Right cardiac atrium (tissue), 5 donors: ENCODE measurements around the gene FOXF2. TPM values are rescaled to one million over a fixed set of nuclear protein-coding genes. Genes with fewer than 3 reads are reported as not detected.

Experiments
- ATAC-seq, 2 donors: fragments of 200-7000 bp; cut with Tn5 transposase; one replicate each; pipeline versions ENCODE4 v1.8.0 to v1.9.1; 2020; ENCODE audit warnings: moderate library complexity in 2 of 2, mild to moderate bottlenecking in 1 of 2
- DNase-seq, 3 donors: peaks; one replicate each; pipeline ENCODE4 v3.0.0-alpha.2; 2020
- H3K27ac ChIP-seq: one replicate; pipeline ENCODE4 v1.5.1; 2013; ENCODE audit warnings: mild to moderate bottlenecking, low read length, control low read depth, moderate library complexity
- H3K27me3 ChIP-seq: one replicate; pipeline ENCODE4 v1.6.1; 2013; ENCODE audit not compliant: control insufficient read depth, insufficient read depth
- H3K4me1 ChIP-seq: one replicate; pipeline ENCODE4 v1.6.1; 2013; ENCODE audit warnings: low read length; ENCODE audit not compliant: control insufficient read depth, insufficient read depth
- H3K4me3 ChIP-seq: one replicate; pipeline ENCODE4 v1.5.1; 2013; ENCODE audit warnings: low read length, control low read depth
- H3K9me3 ChIP-seq: one replicate; pipeline ENCODE4 v1.6.1; 2013; ENCODE audit warnings: low read length; ENCODE audit not compliant: control insufficient read depth
- WGBS: extraction: QIAGEN DNeasy Blood & Tissue Kit; methylation state at CpG from one replicate; pipeline ENCODE4 v1.1.7; 2013; 5-methylcytosine and 5-hydroxymethylcytosine counted together
- intact Hi-C, 4 donors: fragments of 100-400 bp; cut with DNase I; formaldehyde crosslinking; loops; one replicate each; pipeline versions ENCODE4 v1.11.0 to v1.14.0; 2022 to 2023
- polyA plus RNA-seq: library from polyadenylated mRNA; stranded (reverse); fragments of 200-250 nt; gene quantifications from one replicate; pipeline ENCODE4 v1.2.3, GENCODE V29; 2013
- total RNA-seq, 4 donors: library from RNA; stranded (reverse); fragmentation: NEBNext Ultra II Directional; extraction: Animal tissue kit (Norgen Biotek cat#: 25700); gene quantifications; one replicate each; pipeline ENCODE4 v1.2.1, GENCODE V29; 2021
- donor health status: healthy with polysubstance abuse.
- donor health status: DM: no; HTN: yes; CAD: no.
- donor health status: DM: no; HTN: no; CAD: no.
- donor health status: DM: no; HTN: yes; CAD: no; lungs with severe emphysema.
- donor health status: DM: yes; HTN: yes; CAD: no.

The FOXF2 gene
- total and polyA plus RNA-seq, 5 donors, result 0.31 to 0.78 (median 0.48) TPM; not detected in 1

GRCh38 chr6:1392813-1393640, 3.7 kb downstream of the FOXF2 start:
- no peaks in the 10 kb centered on the region for H3K9me3 ChIP-seq
- no peaks in the 10 kb centered on the region for H3K4me1 ChIP-seq
- H3K27ac ChIP-seq, result no peak overlapping the region
- H3K27me3 ChIP-seq, result no peaks in the 10 kb centered on the region
- ATAC-seq (no peak), DNase-seq (no peak)
- H3K4me3 ChIP-seq, result no peak overlapping the region
- intact Hi-C loops, result loop anchor here in 1 of 4 donors (10.0 kb wide), 1 partner anchor 798 kb away; no protein-coding TSS in a partner anchor
- 22% methylated on average over 74 of the region's 74 CpGs for WGBS

- H3K4me1 ChIP-seq, result no peaks in the 10 kb centered on the region
- H3K9me3 ChIP-seq, result no peaks in the 10 kb centered on the region
- WGBS, result 22% methylated on average over 47 of the region's 47 CpGs
- H3K27ac ChIP-seq, result no peak overlapping the region
- H3K4me3 ChIP-seq, result peak overlapping the region; percentile 7
- ATAC-seq (no peak), DNase-seq (no peak)
- intact Hi-C loops, result loop anchor here in 1 of 4 donors (10.0 kb wide), 1 partner anchor 799 kb away; no protein-coding TSS in a partner anchor
- H3K27me3 ChIP-seq, result no peaks in the 10 kb centered on the region
Measured at GRCh38 chr6:1393641-1394283, 4.4 kb downstream of the FOXF2 start.

GRCh38 chr6:1394514-1395463, 5.4 kb downstream of the FOXF2 start:
- DNase-seq (no peak), ATAC-seq (no peak)
- H3K4me1 ChIP-seq, result no peaks in the 10 kb centered on the region
- no peaks in the 10 kb centered on the region for H3K9me3 ChIP-seq
- no peak overlapping the region for H3K4me3 ChIP-seq
- WGBS, result 52% methylated on average over 21 of the region's 21 CpGs
- no peak overlapping the region for H3K27ac ChIP-seq
- intact Hi-C loops, result loop anchor here in 3 of 4 donors (5.0 to 10.0 kb wide), 4 partner anchors 482 to 802 kb away; no protein-coding TSS in a partner anchor
- H3K27me3 ChIP-seq, result no peaks in the 10 kb centered on the region

- intact Hi-C loops, result loop anchor here in 3 of 4 donors (5.0 to 10.0 kb wide), 4 partner anchors 483 to 803 kb away; no protein-coding TSS in a partner anchor
- no peak for ATAC-seq
- WGBS, result 58% methylated on average over 4 of the region's 4 CpGs
- no peaks in the 10 kb centered on the region for H3K4me1 ChIP-seq
- H3K27me3 ChIP-seq, result no peaks in the 10 kb centered on the region
- H3K27ac ChIP-seq, result no peak overlapping the region
- H3K9me3 ChIP-seq, result no peaks in the 10 kb centered on the region
- no peak overlapping the region for H3K4me3 ChIP-seq
- DNase-seq, result no peak
Measured at GRCh38 chr6:1395506-1395905, 6.1 kb downstream of the FOXF2 start.

GRCh38 chr6:1395941-1396908, 6.8 kb downstream of the FOXF2 start:
- H3K9me3 ChIP-seq, result no peaks in the 10 kb centered on the region
- no peak overlapping the region for H3K4me3 ChIP-seq
- WGBS, result 64% methylated on average over 15 of the region's 15 CpGs
- no peaks in the 10 kb centered on the region for H3K4me1 ChIP-seq
- DNase-seq, result no peak
- no peaks in the 10 kb centered on the region for H3K27me3 ChIP-seq
- intact Hi-C loops, result loop anchor here in 3 of 4 donors (5.0 to 10.0 kb wide), 4 partner anchors 484 to 804 kb away; no protein-coding TSS in a partner anchor
- ATAC-seq, result no peak
- no peak overlapping the region for H3K27ac ChIP-seq

GRCh38 chr6:1396952-1397868, 7.8 kb downstream of the FOXF2 start:
- H3K27ac ChIP-seq, result no peak overlapping the region
- H3K27me3 ChIP-seq, result no peaks in the 10 kb centered on the region
- ATAC-seq (peak; percentile 51 to 79), DNase-seq (peak; percentile 62 to 90 (median 85))
- intact Hi-C loops, result loop anchor here in 3 of 4 donors (5.0 to 10.0 kb wide), 4 partner anchors 485 to 805 kb away; no protein-coding TSS in a partner anchor
- H3K9me3 ChIP-seq, result no peaks in the 10 kb centered on the region
- H3K4me3 ChIP-seq, result no peak overlapping the region
- H3K4me1 ChIP-seq, result no peaks in the 10 kb centered on the region
- WGBS, result 31% methylated on average over 28 of the region's 28 CpGs

GRCh38 chr6:1399085-1399780, 9.9 kb downstream of the FOXF2 start:
- 36% methylated on average over 3 of the region's 3 CpGs for WGBS
- intact Hi-C loops, result loop anchor here in 3 of 4 donors (5.0 to 10.0 kb wide), 4 partner anchors 487 to 807 kb away; no protein-coding TSS in a partner anchor
- Histone ChIP-seq H3K27ac (no peak overlapping the region), H3K4me3 (no peak overlapping the region), H3K4me1 (no peaks in the 10 kb centered on the region), H3K27me3 (no peaks in the 10 kb centered on the region), H3K9me3 (no peaks in the 10 kb centered on the region)
- DNase-seq, result no peak
- no peak for ATAC-seq

GRCh38 chr6:1400126-1400850, 10.9 kb downstream of the FOXF2 start:
- WGBS, result 90% methylated on average over 30 of the region's 30 CpGs
- Histone ChIP-seq H3K4me1 (no peaks in the 10 kb centered on the region), H3K27me3 (no peaks in the 10 kb centered on the region), H3K27ac (no peak overlapping the region), H3K4me3 (no peak overlapping the region), H3K9me3 (no peaks in the 10 kb centered on the region)
- ATAC-seq (no peak), DNase-seq (no peak)
- intact Hi-C loops, result no loop called here
